HG03139 (cell line): Measurements from ENCODE around the gene PBRM1.

ENCODE experiments used
- ATAC-seq: cut with Tn5 transposase; IDR thresholded peaks from one replicate; pipeline ENCODE4 v1.9.1; 2021; ENCODE audit not compliant: unreplicated experiment

Gene PBRM1

DNA sequence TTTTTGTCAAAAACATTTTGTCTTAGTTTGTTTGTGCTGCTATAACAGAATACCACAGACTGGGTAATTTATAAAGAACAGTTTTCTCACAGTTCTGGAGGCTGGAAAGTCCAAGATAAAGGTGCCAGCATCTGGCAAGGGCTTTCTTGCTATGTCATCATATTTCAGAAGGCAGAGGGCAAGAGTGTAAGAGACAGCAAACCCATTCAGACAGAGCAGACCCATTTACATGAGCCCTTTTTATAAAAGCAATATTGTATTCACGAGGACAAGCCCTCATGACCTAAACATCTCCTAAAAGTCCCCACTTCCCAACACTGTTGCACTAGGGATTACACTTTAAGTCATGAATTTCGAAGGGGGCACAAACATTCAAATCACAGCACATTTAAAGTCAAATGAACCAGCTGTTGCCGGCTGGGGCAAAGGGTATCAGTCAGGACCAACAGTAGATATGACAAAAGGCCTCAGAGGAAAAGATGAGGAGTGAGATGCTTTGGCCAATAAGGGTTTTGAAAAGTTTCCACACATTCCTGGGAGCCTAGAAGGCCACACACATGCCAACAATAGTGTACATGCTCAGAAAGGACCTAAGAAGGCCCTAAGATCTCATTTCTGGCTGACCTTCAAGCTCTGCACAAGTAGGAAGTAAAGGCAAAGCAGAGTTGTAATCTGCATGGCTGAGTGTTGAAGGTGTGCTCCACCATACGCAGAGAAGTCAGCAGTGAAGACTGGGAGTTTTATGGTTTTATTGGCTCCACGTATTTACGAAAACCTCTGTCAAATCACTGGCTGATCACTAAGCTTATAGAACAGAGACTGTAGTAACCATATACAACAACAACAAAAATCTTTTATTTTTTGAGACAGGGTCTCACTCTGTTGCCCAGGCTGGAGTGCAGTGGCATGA, 111.4 kb downstream of the PBRM1 start:
- ATAC-seq, result no peak

- ATAC-seq, result no peak
These were observed 113.5 kb downstream of the PBRM1 start for GRCh38 chr3:52572221-52572620.

GRCh38 chr3:52570076-52570475, 115.6 kb downstream of the PBRM1 start:
- no peak for ATAC-seq

DNA sequence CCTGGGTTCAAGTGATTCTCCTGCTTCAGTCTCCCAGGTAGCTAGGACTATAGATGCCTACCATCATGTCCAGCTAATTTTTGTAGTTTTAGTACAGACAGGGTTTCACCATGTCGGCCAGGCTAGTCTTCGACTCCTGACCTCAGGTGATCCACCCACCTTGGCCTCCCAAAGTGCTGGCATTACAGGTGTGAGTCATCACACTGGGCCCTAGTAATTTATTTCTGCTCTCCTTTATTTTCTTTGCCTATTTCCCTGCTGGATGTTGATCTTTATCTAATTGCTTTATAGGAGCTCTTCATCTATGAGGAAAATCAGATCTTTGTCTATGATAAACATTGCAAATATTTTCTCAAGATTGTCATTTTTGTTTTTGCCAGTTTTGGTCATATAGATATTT, 117.6 kb downstream of the PBRM1 start:
- no peak for ATAC-seq

DNA sequence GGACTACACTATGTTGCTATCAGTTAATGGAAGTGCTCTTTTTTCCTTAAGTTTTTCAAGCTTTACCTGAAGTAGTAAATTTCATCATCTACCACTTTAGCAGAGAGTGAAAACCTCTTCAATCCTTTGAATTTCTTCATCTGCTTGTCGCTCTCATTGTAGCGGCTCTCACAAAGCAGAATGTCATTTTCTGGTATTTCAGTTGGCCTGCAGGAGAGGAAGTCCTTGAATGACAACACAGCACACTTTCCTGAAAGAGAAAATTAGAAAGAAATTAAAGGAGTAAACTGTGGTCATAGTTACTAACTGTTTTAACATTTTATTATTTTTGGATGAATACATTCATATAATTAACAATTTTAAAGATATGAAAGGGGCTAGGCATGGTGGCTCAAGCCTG, 121.7 kb downstream of the PBRM1 start:
- no peak for ATAC-seq

DNA sequence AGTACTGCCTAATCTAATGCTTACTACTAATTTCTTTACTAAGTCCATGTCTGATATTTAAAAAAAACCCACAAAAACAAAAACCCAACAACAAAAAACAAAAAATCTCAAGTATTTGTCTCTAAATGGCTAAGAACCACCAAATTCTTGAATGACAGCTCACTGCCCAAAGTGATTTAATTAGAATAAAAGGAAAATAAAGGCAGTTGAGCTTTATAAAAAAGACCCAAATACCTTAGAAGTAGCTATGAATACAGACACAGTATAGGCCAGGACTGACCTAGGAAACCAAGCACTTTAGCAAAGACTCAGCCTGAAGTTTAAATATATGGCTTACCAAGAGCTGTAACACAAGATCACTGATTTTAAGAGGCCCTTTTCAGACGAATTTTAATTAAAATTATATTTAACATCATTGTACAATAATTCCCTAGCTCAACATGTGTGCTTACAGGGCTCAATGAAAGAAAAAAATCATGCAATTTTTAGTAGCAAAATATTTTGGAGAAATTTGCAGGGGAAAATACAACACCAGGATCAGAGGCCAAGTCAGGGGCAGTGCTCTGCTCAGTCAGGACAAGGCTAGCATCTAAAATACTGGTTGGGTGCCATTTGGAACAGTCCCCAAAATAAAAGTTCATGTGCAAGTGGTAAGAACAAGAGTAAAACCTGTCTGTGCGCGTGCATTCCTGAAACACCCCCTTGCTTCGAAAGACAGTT, 124.5 kb downstream of the PBRM1 start:
- no peak for ATAC-seq

DNA sequence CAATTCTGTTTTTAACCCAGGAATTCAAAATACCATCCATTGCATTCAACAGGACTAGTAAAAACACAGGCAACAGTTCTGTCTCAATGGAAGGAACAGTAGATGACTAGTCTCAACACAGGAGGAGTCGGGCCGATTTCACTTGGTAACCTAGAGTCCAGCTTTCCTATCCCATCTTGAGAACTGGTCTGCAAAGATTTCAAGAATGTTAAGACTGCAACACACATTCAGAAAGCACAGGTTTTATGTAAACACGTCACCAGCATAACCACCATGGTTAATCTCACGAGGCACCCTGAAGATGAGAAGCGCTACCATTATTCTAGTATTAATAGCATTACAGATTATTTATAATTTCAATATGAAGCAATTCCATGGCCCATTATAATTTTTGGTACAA, 127.3 kb downstream of the PBRM1 start:
- no peak for ATAC-seq

DNA sequence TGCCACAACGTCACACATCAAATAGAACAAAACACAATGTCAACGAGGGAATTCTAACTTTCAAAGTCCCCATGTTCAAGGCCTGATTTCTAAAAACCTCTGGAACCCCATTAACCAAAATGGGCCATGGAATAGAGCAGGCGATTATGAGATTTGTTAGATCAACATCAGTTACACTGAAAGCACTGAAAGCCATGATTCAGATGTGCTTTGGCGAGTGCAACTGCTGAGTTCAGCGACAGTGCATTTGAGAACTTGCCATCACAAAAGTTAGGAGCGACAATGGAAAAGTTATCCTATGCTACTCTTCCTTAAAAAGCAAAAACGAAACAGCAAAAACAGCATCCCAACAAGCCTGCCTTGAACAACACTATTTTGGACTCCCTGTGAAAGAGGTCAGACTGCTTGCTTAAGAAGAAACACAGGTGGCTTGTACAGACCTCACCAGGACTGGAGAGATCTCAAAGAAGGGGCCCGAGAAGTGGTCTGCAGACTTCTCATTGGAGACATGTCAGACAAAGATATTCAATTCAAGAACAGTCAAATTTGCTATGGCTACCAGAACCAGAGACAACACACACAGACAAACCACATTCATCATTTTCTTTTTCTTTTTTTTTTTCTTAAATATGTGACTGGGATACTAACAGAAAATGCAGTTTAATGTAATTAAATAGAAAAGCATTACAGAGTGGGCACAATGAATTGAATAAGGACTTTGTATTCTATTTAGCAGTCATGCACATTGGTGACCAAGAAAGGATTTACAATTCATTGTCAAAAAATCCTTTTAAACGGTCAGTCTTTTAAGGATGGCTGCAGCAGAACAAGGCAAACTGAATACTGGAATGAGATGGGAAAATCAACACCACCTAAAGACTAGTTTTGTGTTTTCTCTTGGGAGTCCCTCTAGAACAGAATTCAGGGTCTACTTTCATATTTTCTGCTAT, 128.4 kb downstream of the PBRM1 start:
- no peak for ATAC-seq

GRCh38 chr3:52555056-52555455, 130.7 kb downstream of the PBRM1 start:
- ATAC-seq, result no peak

DNA sequence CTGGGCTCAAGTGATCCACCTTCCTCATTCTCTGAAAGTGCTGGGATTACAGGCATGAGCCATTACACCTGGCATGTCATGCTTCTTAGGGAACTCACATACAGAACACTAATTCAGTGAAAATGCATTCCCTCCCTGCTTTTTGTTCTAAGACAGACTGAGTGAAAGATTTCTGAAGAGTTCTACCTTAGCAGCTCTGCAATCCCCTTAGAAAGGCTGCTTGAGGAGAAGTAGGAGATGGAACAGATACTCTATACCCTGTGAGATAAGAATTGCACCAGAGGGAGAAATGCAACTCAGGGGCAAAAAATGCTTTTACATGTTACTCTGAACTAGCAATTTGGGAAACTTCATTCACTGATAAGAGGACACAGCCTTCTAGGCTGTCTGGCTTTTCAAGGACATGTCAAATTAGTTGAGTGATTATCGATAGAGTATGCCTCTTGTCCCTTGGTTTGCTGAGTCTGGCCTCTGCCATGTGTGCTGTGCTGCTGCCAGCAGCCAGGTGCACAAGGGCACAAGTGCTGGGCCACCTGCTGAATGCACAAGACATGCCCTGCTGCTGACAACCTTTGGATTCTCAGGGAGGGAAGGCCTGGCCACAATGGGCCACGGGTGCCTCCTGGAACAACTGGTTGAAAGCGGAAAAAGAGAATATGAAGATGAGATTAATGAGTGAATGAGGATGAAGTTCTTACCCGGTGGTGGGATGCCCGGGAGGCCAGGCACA, 131.5 kb downstream of the PBRM1 start:
- no peak for ATAC-seq

DNA sequence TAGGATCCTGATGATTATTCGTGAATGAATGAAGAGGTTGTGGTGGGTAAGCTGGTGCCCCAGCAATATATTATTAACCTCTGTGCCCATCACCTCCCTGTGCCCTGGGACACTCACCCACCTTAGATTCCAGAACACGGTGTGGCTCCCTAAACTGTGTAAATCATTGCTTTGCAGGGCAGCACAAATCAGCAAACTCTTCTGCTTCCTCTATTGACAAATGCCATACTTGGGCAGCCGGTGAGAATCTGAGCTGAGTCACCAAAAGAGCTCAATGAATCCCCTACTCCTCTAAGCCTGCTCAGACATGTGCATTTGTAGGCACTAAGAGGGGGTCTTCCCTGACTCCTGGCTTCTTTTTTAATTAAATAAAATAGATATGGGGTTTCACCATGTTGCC, 133.6 kb downstream of the PBRM1 start:
- ATAC-seq, result no peak

DNA sequence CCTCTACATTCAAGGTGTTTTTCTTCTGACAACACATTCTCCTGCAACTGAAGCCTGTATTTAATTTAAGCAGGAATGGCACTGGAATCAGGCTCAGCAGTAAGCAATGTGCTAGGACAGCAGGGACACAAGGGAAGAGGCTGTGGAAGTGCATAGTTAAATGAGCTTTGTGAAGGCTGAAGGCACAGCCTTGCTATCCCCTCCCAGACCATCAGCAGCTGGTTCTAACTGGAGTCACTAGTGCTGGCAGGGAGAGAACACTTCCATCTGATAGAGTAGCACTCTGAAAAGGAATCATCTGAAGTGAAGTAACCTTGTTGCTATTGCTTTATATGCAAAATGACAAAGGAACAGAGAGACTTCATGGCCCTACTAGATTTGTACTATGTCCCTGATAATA, 134.6 kb downstream of the PBRM1 start:
- no peak for ATAC-seq

DNA sequence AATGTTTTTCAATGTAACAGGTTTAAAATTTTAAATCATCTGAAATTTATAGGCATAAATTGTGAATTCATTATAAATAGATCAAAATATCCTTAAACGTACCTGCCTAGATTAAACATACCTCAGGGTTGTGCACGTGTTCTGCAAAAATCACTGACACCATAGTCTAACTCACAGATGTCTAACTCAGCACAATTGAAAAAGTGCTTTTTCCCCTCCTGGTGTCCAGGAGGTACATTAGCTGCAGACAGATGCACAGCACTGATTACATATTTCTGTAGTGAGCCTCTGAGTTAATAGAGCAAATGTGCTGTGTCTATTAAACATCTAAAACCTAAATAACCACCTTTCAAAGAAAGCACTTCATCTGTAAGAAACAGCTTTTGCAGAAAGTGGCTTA, 138.6 kb downstream of the PBRM1 start:
- no peak for ATAC-seq

DNA sequence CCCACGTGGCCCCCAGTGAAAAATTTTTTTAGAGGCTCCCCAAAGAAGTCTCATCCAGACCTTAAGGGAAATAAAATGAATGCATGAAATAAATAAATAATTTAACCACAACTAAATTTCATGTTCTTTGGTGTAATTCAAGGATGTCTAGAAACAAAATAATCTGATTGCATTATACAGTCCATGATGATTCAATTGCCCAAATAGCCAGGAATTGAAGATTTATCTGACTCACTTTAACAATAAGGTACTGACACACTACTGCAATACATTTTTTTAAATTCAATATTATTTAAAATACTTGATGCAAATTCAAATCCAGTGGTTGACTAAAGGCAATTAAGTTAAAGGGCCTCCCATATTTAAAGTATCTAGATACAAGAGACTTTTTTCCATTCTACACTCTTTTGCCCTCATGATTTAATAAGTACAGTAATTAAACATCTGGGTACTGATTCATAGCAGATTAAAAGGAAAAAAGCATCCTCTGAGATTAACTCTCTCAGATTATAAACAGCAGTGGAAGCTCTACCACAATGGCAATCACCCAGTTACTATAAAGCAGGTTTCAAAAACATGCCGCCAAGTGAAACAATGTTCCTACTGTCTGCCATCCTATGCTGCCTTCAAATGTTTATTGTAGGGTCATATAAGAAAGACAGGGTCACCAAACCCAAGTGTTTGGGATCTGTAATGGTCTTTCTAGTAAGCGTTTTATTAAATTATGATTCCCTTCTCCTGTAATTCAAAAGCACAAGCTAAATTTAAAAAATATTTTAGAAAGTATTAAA, 139.4 kb downstream of the PBRM1 start:
- no peak for ATAC-seq

GRCh38 chr3:52544937-52545336, 140.8 kb downstream of the PBRM1 start:
- no peak for ATAC-seq

GRCh38 chr3:52541050-52541449, 144.7 kb downstream of the PBRM1 start:
- ATAC-seq, result no peak

DNA sequence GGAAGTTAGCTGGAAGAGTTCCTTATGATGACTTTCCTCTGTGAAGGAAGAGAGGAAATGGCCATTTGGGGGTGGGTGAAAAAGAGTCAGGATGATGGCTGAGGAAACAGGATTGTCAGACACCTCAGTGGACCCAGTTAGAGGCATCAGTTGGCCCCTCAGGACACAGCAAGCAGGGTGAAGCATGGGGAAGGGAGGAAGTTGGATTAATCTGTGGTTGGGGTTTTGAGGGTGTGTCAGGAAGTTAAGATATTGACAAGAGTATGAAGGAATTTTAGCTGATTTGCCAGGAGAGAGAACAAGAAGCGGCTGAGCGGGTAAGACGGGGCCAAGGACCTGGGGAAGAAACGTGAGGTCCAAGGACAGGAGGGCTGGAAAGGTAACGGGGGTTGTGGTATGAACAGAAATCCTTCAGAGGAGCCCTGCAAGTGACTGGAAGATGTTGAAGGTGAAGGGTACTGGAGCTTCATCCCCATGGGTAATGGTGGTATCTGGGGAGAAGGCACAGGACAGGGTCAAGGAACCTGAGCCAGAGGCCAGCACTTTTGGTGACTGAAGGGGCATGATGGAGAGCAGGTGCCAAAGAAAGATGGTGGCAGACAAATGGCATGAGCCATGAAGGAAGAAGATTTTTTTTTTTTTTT, 146.6 kb downstream of the PBRM1 start:
- ATAC-seq, result no peak

- ATAC-seq, result no peak
These were observed 147.8 kb downstream of the PBRM1 start for GRCh38 chr3:52537726-52538421.

- no peak for ATAC-seq
These were observed 148.5 kb downstream of the PBRM1 start for GRCh38 chr3:52537165-52537620.
